GM12878 (cell line): ENCODE measurements around the gene NSDHL. TPM values are rescaled to one million over a fixed set of nuclear protein-coding genes. Genes with fewer than 3 reads are reported as not detected.

Experiments used
- ATAC-seq: fragments of 200-7000 bp; cut with Tn5 transposase; 3 replicates; pipeline ENCODE4 v1.9.1; 2020; ENCODE audit warnings: mild to moderate bottlenecking, moderate library complexity
- BruUV-seq: library from RNA; stranded (reverse); fragments of 400-500 nt; replicated peaks from 2 replicates; lab custom pipeline; 2021; lab: Mats Ljungman, UMichigan
- CTCF ChIA-PET: fragments of 300-600 bp; sonication (Branson Sonifier 250); formaldehyde crosslinking; extraction: SDS; loops from one replicate; lab custom pipeline; 2021; ENCODE audit warnings: inconsistent platforms; lab: Yijun Ruan, JAX
- POLR2A ChIA-PET: fragments of 350-600 bp; formaldehyde crosslinking; extraction: SDS; loops from one replicate; lab custom pipeline; 2021; ENCODE audit warnings: inconsistent platforms; lab: Charles Lee
- RAD21 ChIA-PET: fragments of 300-600 bp; sonication (Branson Sonifier 250); formaldehyde crosslinking; loops from one replicate; lab custom pipeline; 2023; ENCODE audit warnings: antibody characterized with exemption; ENCODE audit not compliant: unreplicated experiment; lab: Charles Lee
- SMC1A ChIA-PET: fragments of 300-600 bp; sonication (Branson Sonifier 250); formaldehyde crosslinking; loops from one replicate; lab custom pipeline; 2023; ENCODE audit not compliant: unreplicated experiment, uncharacterized antibody; lab: Charles Lee
- DNase-seq: peaks from one replicate; pipeline ENCODE4 v3.0.0-alpha.2; 2011; ENCODE audit warnings: low read depth, low spot score
- FAIRE-seq: peaks from 3 replicates; lab custom pipeline; 2011; peaks lifted over from hg19 to GRCh38; lab: Jason Lieb, UNC
- H2AFZ ChIP-seq: 2 replicates; pipeline ENCODE4 v1.6.0; 2011; ENCODE audit warnings: low read depth, low read length, control low read depth; ENCODE audit not compliant: control insufficient read depth
- H3K27ac ChIP-seq: 2 replicates; pipeline ENCODE4 v1.5.1; 2011; ENCODE audit warnings: control low read depth; ENCODE audit not compliant: control insufficient read depth, insufficient read depth
- H3K27me3 ChIP-seq, 2 experiments: replicated peaks in 1 of 2; 2 replicates each; pipeline versions ENCODE4 v1.6.0 to v1.6.1; 2011; ENCODE audit warnings: low read length in 1 of 2; ENCODE audit not compliant: control insufficient read depth in 2 of 2, insufficient read depth in 2 of 2
- H3K36me3 ChIP-seq, 2 experiments: 2 replicates each; pipeline ENCODE4 v1.5.1; 2011; ENCODE audit warnings: low read length in 1 of 2; ENCODE audit not compliant: control insufficient read depth in 2 of 2, insufficient read depth in 2 of 2
- H3K4me1 ChIP-seq: 2 replicates; pipeline ENCODE4 v1.6.1; 2011; ENCODE audit warnings: mild to moderate bottlenecking, low read length, moderate library complexity, mixed read lengths; ENCODE audit not compliant: control insufficient read depth, insufficient read depth
- H3K4me2 ChIP-seq: 2 replicates; pipeline ENCODE4 v1.6.0; 2011; ENCODE audit warnings: control low read depth; ENCODE audit not compliant: control insufficient read depth, insufficient read depth
- H3K4me3 ChIP-seq: fragments of 200-600 bp; sonication (generic); 2 replicates; pipeline ENCODE4 v1.5.1; 2016
- H3K79me2 ChIP-seq: 2 replicates; pipeline ENCODE4 v1.6.0; 2011; ENCODE audit warnings: low read length; ENCODE audit not compliant: control insufficient read depth, insufficient read depth
- H3K9ac ChIP-seq: 2 replicates; pipeline ENCODE4 v1.8.0; 2011; ENCODE audit warnings: low read length, control low read depth, mixed read lengths; ENCODE audit not compliant: control insufficient read depth, insufficient read depth
- H3K9me3 ChIP-seq: replicated peaks from 3 replicates; pipeline ENCODE4 v1.5.1; 2011; ENCODE audit warnings: mild to moderate bottlenecking, low read length; ENCODE audit not compliant: control insufficient read depth, insufficient read depth
- H4K20me1 ChIP-seq: 2 replicates; pipeline ENCODE4 v1.6.0; 2011; ENCODE audit not compliant: control insufficient read depth, insufficient read depth
- BCL11A ChIP-seq: IDR thresholded peaks from 2 replicates; pipeline ENCODE4 v1.6.1; 2011; ENCODE audit warnings: low read depth, low read length
- CREB1 ChIP-seq: IDR thresholded peaks from 2 replicates; pipeline ENCODE4 v1.6.1; 2012; ENCODE audit warnings: low read depth, mild to moderate bottlenecking, inconsistent platforms
- CREM ChIP-seq: IDR thresholded peaks from 2 replicates; pipeline ENCODE4 v1.6.1; 2014; ENCODE audit warnings: antibody characterized with exemption, low read depth
- DPF2 ChIP-seq: fragments of 450-650 bp; IDR thresholded peaks from 2 replicates; pipeline ENCODE4 v1.6.1; 2017; ENCODE audit warnings: mild to moderate bottlenecking
- E4F1 ChIP-seq: fragments of 450-650 bp; IDR thresholded peaks from 2 replicates; pipeline ENCODE4 v1.6.1; 2018; ENCODE audit warnings: borderline replicate concordance, mild to moderate bottlenecking; ENCODE audit not compliant: partially characterized antibody
- EP300 ChIP-seq, 2 experiments: fragments of 150-350 bp in 1 of 2; IDR thresholded peaks; 2 replicates each; pipeline ENCODE4 v1.6.1; 2011 to 2012; ENCODE audit warnings: low read depth in 2 of 2, low read length in 2 of 2, borderline replicate concordance in 1 of 2, improper control_type of control experiment in 1 of 2, inconsistent platforms in 1 of 2; ENCODE audit not compliant: control insufficient read depth in 1 of 2
- HCFC1 ChIP-seq: fragments of 150-350 bp; IDR thresholded peaks from 2 replicates; pipeline ENCODE4 v1.6.1; 2014; ENCODE audit warnings: low read length
- JUND ChIP-seq: IDR thresholded peaks from 2 replicates; pipeline ENCODE4 v1.6.1; 2012; ENCODE audit warnings: low read depth, mild to moderate bottlenecking, low read length, improper control_type of control experiment, moderate library complexity
- KDM1A ChIP-seq: fragments of 200-600 bp; sonication (generic); IDR thresholded peaks from 2 replicates; pipeline ENCODE4 v1.6.1; 2016; ENCODE audit warnings: borderline replicate concordance
- MEF2A ChIP-seq: IDR thresholded peaks from 2 replicates; pipeline ENCODE4 v1.6.1; 2011; ENCODE audit warnings: low read depth, mild to moderate bottlenecking, low read length, moderate library complexity; ENCODE audit not compliant: insufficient read depth
- MXI1 ChIP-seq: fragments of 150-350 bp; IDR thresholded peaks from 2 replicates; pipeline ENCODE4 v1.6.1; 2011; ENCODE audit warnings: low read depth, mild to moderate bottlenecking, inconsistent platforms, low read length, improper control_type of control experiment
- NR2C2 ChIP-seq: IDR thresholded peaks from 2 replicates; pipeline ENCODE4 v1.6.1; 2011; ENCODE audit warnings: borderline replicate concordance, low read depth; ENCODE audit not compliant: control insufficient read depth, insufficient read length
- RCOR1 ChIP-seq: conservative IDR thresholded peaks from 2 replicates; pipeline ENCODE4 v1.6.1; 2012; ENCODE audit warnings: low read depth, low read length, improper control_type of control experiment
- RELA ChIP-seq: fragments of 450-650 bp; IDR thresholded peaks from 2 replicates; pipeline ENCODE4 v1.8.0; 2014; ENCODE audit warnings: borderline replicate concordance; ENCODE audit not compliant: partially characterized antibody
- SKIL ChIP-seq: fragments of 450-650 bp; IDR thresholded peaks from 2 replicates; pipeline ENCODE4 v1.6.1; 2017; ENCODE audit warnings: mild to moderate bottlenecking, low read depth, inconsistent platforms; ENCODE audit not compliant: poor library complexity, severe bottlenecking
- YBX1 ChIP-seq: fragments of 450-650 bp; IDR thresholded peaks from 2 replicates; pipeline ENCODE4 v1.6.1; 2016; ENCODE audit warnings: antibody characterized with exemption
- ZNF207 ChIP-seq: fragments of 450-650 bp; IDR thresholded peaks from 2 replicates; pipeline ENCODE4 v1.6.1; 2014; ENCODE audit warnings: antibody characterized with exemption, mild to moderate bottlenecking, borderline replicate concordance
- ZNF274 ChIP-seq: IDR thresholded peaks from one replicate; pipeline ENCODE4 v1.8.0; 2011; ENCODE audit not compliant: insufficient read length, insufficient read depth
- whole genome bisulfite sequencing: methylation state at CpG from one replicate; pipeline ENCODE4 v1.1.6; 2016; ENCODE audit warnings: low lambda C conversion rate; ENCODE audit not compliant: insufficient replicate concordance, insufficient coverage; ENCODE audit errors: missing lambda C conversion rate; 5-methylcytosine and 5-hydroxymethylcytosine counted together
- in situ Hi-C: fragments of 300-500 bp; cut with MboI; formaldehyde crosslinking; loops from 9 replicates; pipeline ENCODE4 v1.14.3; 2018; ENCODE audit warnings: mixed read lengths
- intact Hi-C: fragments of 100-400 bp; cut with micrococcal nuclease; formaldehyde crosslinking; loops from one replicate; pipeline ENCODE4 v1.14.2; 2022; ENCODE audit not compliant: unreplicated experiment
- polyA plus RNA-seq, 11 experiments: library from polyadenylated mRNA; depleted of rRNA in 4 of 11; unstranded in 6 of 11; stranded (reverse) in 5 of 11; fragments of >200 nt; fragmentation: Nextera tagmentation in 4 of 11; fragmentation: Illumina TruSeq in 1 of 11; extraction: Ambion mirVana in 4 of 11; extraction: Trizol in 1 of 11; gene quantifications; 1 replicate in 1 of 11; 2 replicates in 10 of 11; pipeline versions ENCODE4 v1.2.1 to v1.2.3, GENCODE V29; 2011 to 2016; ENCODE audit warnings: inconsistent platforms in 2 of 11, missing spikeins in 2 of 11, low read depth in 1 of 11
- total RNA-seq, 4 experiments: library from RNA; depleted of rRNA in 3 of 4; stranded (reverse); fragments of >200 nt in 3 of 4; fragmentation: Illumina TruSeq in 1 of 4; extraction: Trizol in 1 of 4; gene quantifications; 2 replicates each; pipeline versions ENCODE4 v1.2.1 to v1.2.3, GENCODE V29; 2013 to 2021
- TF ChIP-seq, protein P1 (sequence below): fragments of 450-650 bp; IDR thresholded peaks from 2 replicates; pipeline ENCODE4 v1.6.1; 2017; ENCODE audit warnings: antibody characterized with exemption, mild to moderate bottlenecking, moderate library complexity

The NSDHL gene
- total and polyA plus RNA-seq, 10 of the 15 experiments (the other 5 are each of a cell fraction or from before 2014, with no cell fraction given) = 16.9 to 37.1 (median 26.9) TPM

DNA sequence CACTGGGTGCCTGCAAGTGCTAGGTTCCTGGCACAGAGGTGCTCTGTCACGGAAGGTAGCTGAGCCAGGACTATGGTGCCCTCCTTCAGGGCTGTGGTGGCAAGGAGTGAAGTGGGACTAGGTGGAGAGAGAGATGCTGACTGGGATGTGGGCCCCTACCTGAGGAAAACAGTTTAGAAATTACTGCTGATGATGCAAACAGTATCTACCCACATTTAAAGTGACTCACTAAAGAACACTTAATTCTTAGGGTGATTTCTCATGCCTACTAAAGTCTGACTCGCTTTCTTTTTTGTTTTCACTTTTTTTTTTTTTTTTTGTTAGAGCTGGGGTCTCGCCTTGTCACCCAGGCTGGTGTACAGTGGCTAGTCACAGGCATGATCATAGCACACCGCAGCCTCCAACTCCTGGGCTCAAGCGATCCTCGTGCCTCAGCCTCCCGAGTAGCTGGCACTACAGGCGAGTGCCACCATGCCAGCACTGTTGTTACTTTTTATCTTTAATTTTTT, 70.1 kb downstream of the NSDHL start:
- BruUV-seq = no TSS peak
- Histone ChIP-seq H3K4me3 (no peak overlapping the region), H3K9ac (no peak overlapping the region), H3K79me2 (no peaks in the 10 kb centered on the region), H3K36me3 (no peaks in the 10 kb centered on the region), H3K27me3 (no peaks in the 10 kb centered on the region; a peak in 1 of 4 replicates), H3K4me1 (no peaks in the 10 kb centered on the region), H3K9me3 (no peaks in the 10 kb centered on the region), H3K4me2 (no peak overlapping the region), H3K27ac (no peak overlapping the region), H4K20me1 (no peaks in the 10 kb centered on the region), H2AFZ (no peak overlapping the region)
- no peak for ATAC-seq
- no peak for FAIRE-seq
- WGBS = 38% methylated on average over 8 of the region's 8 CpGs
- in situ Hi-C loops (no loop called here), intact Hi-C loops (no loop called here)
- no peak for DNase-seq
- ChIA-PET POLR2A (interaction anchor here (0.6 kb wide), 1 partner anchor 275 kb away, joined by 3 read pairs; no protein-coding TSS in a partner anchor), RAD21 (no interaction called here), SMC1A (no interaction called here), CTCF (no interaction called here)
- TF ChIP-seq CREM = no peak
- TF ChIP-seq NR2C2 = no peak
- no peak for TF ChIP-seq BCL11A
- TF ChIP-seq, protein P1, sequence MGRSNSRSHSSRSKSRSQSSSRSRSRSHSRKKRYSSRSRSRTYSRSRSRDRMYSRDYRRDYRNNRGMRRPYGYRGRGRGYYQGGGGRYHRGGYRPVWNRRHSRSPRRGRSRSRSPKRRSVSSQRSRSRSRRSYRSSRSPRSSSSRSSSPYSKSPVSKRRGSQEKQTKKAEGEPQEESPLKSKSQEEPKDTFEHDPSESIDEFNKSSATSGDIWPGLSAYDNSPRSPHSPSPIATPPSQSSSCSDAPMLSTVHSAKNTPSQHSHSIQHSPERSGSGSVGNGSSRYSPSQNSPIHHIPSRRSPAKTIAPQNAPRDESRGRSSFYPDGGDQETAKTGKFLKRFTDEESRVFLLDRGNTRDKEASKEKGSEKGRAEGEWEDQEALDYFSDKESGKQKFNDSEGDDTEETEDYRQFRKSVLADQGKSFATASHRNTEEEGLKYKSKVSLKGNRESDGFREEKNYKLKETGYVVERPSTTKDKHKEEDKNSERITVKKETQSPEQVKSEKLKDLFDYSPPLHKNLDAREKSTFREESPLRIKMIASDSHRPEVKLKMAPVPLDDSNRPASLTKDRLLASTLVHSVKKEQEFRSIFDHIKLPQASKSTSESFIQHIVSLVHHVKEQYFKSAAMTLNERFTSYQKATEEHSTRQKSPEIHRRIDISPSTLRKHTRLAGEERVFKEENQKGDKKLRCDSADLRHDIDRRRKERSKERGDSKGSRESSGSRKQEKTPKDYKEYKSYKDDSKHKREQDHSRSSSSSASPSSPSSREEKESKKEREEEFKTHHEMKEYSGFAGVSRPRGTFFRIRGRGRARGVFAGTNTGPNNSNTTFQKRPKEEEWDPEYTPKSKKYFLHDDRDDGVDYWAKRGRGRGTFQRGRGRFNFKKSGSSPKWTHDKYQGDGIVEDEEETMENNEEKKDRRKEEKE = no peak
- no peak for TF ChIP-seq E4F1
- no peak for TF ChIP-seq MEF2A
- TF ChIP-seq JUND = no peak
- no peak for TF ChIP-seq CREB1
- no peak for TF ChIP-seq RELA
- TF ChIP-seq ZNF274 = no peak
- TF ChIP-seq MXI1 = no peak
- no peak for TF ChIP-seq HCFC1
- TF ChIP-seq KDM1A = no peak
- TF ChIP-seq SKIL = no peak
- TF ChIP-seq EP300 (IDR thresholded peaks at IDR 0.05; ENCODE audit: borderline replicate concordance in 1 of 2, control insufficient read depth in 1 of 2, low read depth in 2 of 2, low read length in 2 of 2) = no peak
- TF ChIP-seq DPF2 = no peak
- no peak for TF ChIP-seq RCOR1
- no peak for TF ChIP-seq ZNF207
- no peak for TF ChIP-seq YBX1
